Activated CD4-positive, CD25-positive, alpha-beta regulatory T cell treated with anti-CD3 and anti-CD28 coated beads, Interleukin-2, amount 50 U/mL, for 72 hours (primary cell): ENCODE results near the gene RUVBL1.
A peak's percentile ranks its signal among the peaks of the same experiment; 100 is the strongest.

ENCODE experiments used
- DNase-seq: peaks from one replicate; pipeline ENCODE4 v3.0.0; 2021

Gene RUVBL1

GRCh38 chr3:128081226-128081625, 42.4 kb downstream of the RUVBL1 start:
- DNase-seq: peak; percentile 5

- DNase-seq: peak; percentile 1
These were observed 43.1 kb downstream of the RUVBL1 start for GRCh38 chr3:128080323-128081080.

- peak; percentile 23 for DNase-seq
These were observed 43.8 kb downstream of the RUVBL1 start for GRCh38 chr3:128079823-128080222.

GRCh38 chr3:128078875-128079274, 44.7 kb downstream of the RUVBL1 start:
- DNase-seq: peak; percentile 23

GRCh38 chr3:128078322-128078721, 45.3 kb downstream of the RUVBL1 start:
- no peak for DNase-seq

GRCh38 chr3:128077665-128078064, 45.9 kb downstream of the RUVBL1 start:
- DNase-seq: no peak

- DNase-seq: no peak
These were observed 46.4 kb downstream of the RUVBL1 start for GRCh38 chr3:128077202-128077624.

GRCh38 chr3:128076483-128077201, 47.0 kb downstream of the RUVBL1 start:
- peak; percentile 53 for DNase-seq

GRCh38 chr3:128075522-128076482, 47.8 kb downstream of the RUVBL1 start:
- peak; percentile 90 for DNase-seq

- peak; percentile 8 for DNase-seq
These were observed 48.6 kb downstream of the RUVBL1 start for GRCh38 chr3:128074851-128075521.

- DNase-seq: no peak
These were observed 49.8 kb downstream of the RUVBL1 start for GRCh38 chr3:128073807-128074206.

- DNase-seq: peak; percentile 27
These were observed 50.4 kb downstream of the RUVBL1 start for GRCh38 chr3:128073185-128073725.

- DNase-seq: peak; percentile 25
These were observed 51.0 kb downstream of the RUVBL1 start for GRCh38 chr3:128072454-128073184.

- DNase-seq: peak; percentile 24
These were observed 51.7 kb downstream of the RUVBL1 start for GRCh38 chr3:128071771-128072453.

- peak; percentile 26 for DNase-seq
These were observed 52.6 kb downstream of the RUVBL1 start for GRCh38 chr3:128070898-128071591.

GRCh38 chr3:128069271-128069670, 54.3 kb downstream of the RUVBL1 start:
- no peak for DNase-seq

- no peak for DNase-seq
These were observed 55.4 kb downstream of the RUVBL1 start for GRCh38 chr3:128068156-128068620.

- DNase-seq: no peak
These were observed 56.1 kb downstream of the RUVBL1 start for GRCh38 chr3:128067489-128067888.

GRCh38 chr3:128066676-128067075, 56.9 kb downstream of the RUVBL1 start:
- DNase-seq: no peak

- DNase-seq: no peak
These were observed 57.5 kb downstream of the RUVBL1 start for GRCh38 chr3:128066114-128066513.
